AG08395 (cell line): ENCODE results near the gene COX14.
A peak's percentile ranks its signal among the peaks of the same experiment; 100 is the strongest.

Source experiments
- DNase-seq: peaks from one replicate; pipeline ENCODE4 v3.0.0; 2012; ENCODE audit warnings: mixed read lengths, low spot score

The COX14 gene

GRCh38 chr12:50084775-50085614 is 27.0 kb upstream of the COX14 start, which contains the start of gene SMARCD1:
Gene SMARCD1, plus strand, starts transcription at chr12:50085342. Its CDS starts 28 bp downstream, at chr12:50085370.
- peak; percentile 90 for DNase-seq

GRCh38 chr12:50085615-50086072 is 26.4 kb upstream of the COX14 start:
- DNase-seq = no peak

- DNase-seq = no peak
Measured at GRCh38 chr12:50086148-50086547, 25.9 kb upstream of the COX14 start.

GRCh38 chr12:50087151-50087550 is 24.9 kb upstream of the COX14 start:
- no peak for DNase-seq

GRCh38 chr12:50087995-50088394 is 24.0 kb upstream of the COX14 start:
- peak; percentile 40 for DNase-seq

- DNase-seq = peak; percentile 49
Measured at GRCh38 chr12:50088577-50089335, 23.3 kb upstream of the COX14 start.

GRCh38 chr12:50089730-50090129 is 22.3 kb upstream of the COX14 start:
- DNase-seq = no peak

GRCh38 chr12:50090391-50090790 is 21.6 kb upstream of the COX14 start:
- DNase-seq = no peak

GRCh38 chr12:50097952-50098351 is 14.1 kb upstream of the COX14 start:
- DNase-seq = no peak

GRCh38 chr12:50099302-50100008 is 12.6 kb upstream of the COX14 start:
- peak; percentile 81 for DNase-seq

GRCh38 chr12:50100561-50100960 is 11.5 kb upstream of the COX14 start:
- no peak for DNase-seq

GRCh38 chr12:50101663-50102062 is 10.4 kb upstream of the COX14 start:
- peak; percentile 58 for DNase-seq

- no peak for DNase-seq
Measured at GRCh38 chr12:50102131-50102531, 9.9 kb upstream of the COX14 start.

- no peak for DNase-seq
Measured at GRCh38 chr12:50102646-50103309, 9.3 kb upstream of the COX14 start.

GRCh38 chr12:50103351-50103750 is 8.7 kb upstream of the COX14 start:
- no peak for DNase-seq

GRCh38 chr12:50103767-50104321 is 8.2 kb upstream of the COX14 start, which contains the start of gene GPD1:
Gene GPD1, plus strand, starts transcription at chr12:50104008. Its CDS starts 43 bp downstream, at chr12:50104051.
- DNase-seq = peak; percentile 70

- DNase-seq = no peak
Measured at GRCh38 chr12:50104417-50105366, 7.3 kb upstream of the COX14 start.

GRCh38 chr12:50105913-50106450 is 6.1 kb upstream of the COX14 start:
- no peak for DNase-seq

GRCh38 chr12:50106907-50107306 is 5.1 kb upstream of the COX14 start:
- no peak for DNase-seq
